Measurements from ENCODE around the gene PPP1CA.

DNA sequence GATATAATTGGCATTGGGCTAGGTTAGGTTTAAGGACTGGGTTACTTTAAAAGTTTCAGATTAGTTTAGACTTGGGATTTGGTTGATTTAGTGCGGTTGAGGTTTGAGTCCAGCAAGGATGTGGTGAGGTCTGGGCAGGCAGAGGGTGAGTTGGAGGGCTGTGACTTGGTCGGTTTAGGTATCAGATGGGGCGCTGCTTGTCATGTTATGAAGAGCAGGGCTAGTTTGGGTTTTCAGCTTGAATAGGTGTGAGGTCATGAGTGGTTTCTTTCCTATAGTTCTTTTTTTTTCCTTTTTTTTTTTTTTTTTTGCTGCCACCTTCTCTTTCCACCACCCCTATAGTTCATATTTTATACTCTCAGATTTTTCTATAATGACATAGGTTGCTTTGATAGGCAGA is 33.0 kb downstream of the PPP1CA start:
- TF ChIP-seq, protein P1, sequence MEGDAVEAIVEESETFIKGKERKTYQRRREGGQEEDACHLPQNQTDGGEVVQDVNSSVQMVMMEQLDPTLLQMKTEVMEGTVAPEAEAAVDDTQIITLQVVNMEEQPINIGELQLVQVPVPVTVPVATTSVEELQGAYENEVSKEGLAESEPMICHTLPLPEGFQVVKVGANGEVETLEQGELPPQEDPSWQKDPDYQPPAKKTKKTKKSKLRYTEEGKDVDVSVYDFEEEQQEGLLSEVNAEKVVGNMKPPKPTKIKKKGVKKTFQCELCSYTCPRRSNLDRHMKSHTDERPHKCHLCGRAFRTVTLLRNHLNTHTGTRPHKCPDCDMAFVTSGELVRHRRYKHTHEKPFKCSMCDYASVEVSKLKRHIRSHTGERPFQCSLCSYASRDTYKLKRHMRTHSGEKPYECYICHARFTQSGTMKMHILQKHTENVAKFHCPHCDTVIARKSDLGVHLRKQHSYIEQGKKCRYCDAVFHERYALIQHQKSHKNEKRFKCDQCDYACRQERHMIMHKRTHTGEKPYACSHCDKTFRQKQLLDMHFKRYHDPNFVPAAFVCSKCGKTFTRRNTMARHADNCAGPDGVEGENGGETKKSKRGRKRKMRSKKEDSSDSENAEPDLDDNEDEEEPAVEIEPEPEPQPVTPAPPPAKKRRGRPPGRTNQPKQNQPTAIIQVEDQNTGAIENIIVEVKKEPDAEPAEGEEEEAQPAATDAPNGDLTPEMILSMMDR (IDR thresholded peaks at IDR 0.05): no peak
- no peak for TF ChIP-seq POLR2AphosphoS5 (IDR thresholded peaks at IDR 0.05)
- TF ChIP-seq POLR2A (IDR thresholded peaks at IDR 0.05): no peak
- TF ChIP-seq EP300 (IDR thresholded peaks at IDR 0.05): no peak
